EL (cell line): ENCODE measurements around the gene KDM3A.
A peak's percentile ranks its signal among the peaks of the same experiment; 100 is the strongest.
"Not testable (repeated sequence)": the region's sequence is repeated elsewhere in the genome, so short reads cannot be mapped to it uniquely, and the experiment has no call there.

ENCODE experiments used
- DNase-seq: peaks from one replicate; pipeline ENCODE4 v3.0.0-alpha.2; 2016

Gene KDM3A

DNA sequence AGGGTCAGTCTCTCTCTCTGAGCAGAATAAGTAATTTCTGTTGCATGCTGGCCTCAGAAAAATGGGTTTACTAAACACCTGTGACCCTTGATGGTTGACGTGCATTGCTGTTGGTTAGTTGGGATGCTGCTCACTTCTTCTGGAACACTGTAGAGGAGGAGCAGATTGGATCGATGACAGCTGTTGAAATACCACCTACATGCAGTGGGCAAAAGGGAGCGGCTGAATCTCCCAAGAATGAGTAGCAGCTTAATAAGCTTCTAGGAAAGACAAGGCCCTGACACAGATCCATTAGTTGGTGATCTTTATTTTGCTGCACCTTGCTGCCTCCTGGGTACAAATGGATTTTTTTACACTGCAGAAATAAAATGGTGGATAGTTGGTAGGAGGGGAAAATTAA lies 43.2 kb downstream of the KDM3A start:
- no peak for DNase-seq

- no peak for DNase-seq
Measured at GRCh38 chr2:86485103-86485502, 43.9 kb downstream of the KDM3A start.

DNA sequence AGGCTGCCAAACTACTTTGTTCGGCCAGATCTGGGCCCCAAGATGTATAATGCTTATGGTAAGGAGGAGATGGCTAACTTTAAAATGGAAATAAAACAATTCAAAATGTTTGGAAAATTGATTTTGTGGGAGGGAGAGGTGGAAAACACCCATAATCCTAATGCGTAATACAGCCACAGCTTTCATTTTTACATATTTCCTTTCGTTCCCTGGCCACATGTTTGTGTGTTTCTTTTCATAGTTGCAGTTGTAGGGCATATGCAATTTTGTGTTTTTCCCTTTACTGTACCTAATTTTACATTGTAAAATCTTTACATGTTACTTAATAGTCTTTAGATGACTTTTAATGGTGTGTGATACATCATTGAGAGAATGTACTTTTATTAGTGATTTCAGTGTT lies 44.6 kb downstream of the KDM3A start:
- no peak for DNase-seq

GRCh38 chr2:86487062-86487461 lies 45.9 kb downstream of the KDM3A start:
- no peak for DNase-seq

GRCh38 chr2:86488561-86489250 lies 47.5 kb downstream of the KDM3A start:
- DNase-seq = no peak

DNA sequence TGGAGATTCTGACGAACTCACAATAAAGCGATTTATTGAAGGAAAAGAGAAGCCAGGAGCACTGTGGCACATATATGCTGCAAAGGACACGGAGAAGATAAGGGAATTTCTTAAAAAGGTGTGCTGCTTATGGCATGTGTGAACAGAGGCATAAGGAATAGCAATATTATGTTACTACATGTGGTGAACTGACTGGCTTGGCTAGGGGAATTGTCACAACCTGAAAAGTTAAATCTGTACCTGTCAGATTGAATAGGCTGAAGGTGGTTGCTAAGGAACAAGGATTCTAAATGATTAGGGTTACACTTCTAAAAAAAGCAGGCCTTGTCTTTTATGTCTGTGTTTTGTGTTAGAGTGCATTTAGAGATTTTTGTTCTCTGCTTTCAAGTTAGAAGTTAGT lies 48.4 kb downstream of the KDM3A start:
- DNase-seq = no peak

- DNase-seq = no peak
Measured at GRCh38 chr2:86490245-86490644, 49.1 kb downstream of the KDM3A start.

DNA sequence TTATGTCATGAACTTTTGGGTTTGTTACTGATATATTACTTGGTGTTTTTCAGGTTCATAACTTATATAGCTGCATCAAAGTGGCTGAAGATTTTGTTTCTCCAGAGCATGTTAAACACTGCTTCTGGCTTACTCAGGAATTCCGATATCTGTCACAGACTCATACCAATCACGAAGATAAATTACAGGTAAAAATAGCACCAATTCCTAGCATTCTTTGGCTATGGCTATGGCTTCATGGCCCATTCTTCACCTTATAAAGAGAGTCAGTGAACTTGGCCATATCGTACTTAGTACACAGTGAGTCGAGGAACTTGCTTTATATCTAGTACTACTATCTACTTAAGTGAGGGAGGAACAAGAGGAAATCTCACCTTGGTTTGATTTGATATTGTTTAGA lies 49.9 kb downstream of the KDM3A start:
- no peak for DNase-seq

DNA sequence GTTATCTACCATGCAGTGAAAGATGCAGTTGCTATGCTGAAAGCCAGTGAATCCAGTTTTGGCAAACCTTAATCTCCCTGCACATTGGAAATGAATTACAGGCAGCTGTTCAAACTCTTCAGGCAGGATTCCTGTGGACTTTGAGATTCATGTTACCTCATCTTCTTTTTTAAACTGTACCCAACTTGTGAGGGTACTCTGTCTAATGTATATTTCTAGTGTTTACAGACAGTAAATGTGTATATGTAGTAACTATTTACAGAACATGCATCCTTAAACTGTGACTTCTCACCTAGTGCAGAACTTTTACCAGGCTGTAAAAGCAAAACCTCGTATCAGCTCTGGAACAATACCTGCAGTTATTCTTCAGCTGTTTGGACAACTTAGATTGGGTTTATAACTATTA lies 50.9 kb downstream of the KDM3A start:
- no peak for DNase-seq

DNA sequence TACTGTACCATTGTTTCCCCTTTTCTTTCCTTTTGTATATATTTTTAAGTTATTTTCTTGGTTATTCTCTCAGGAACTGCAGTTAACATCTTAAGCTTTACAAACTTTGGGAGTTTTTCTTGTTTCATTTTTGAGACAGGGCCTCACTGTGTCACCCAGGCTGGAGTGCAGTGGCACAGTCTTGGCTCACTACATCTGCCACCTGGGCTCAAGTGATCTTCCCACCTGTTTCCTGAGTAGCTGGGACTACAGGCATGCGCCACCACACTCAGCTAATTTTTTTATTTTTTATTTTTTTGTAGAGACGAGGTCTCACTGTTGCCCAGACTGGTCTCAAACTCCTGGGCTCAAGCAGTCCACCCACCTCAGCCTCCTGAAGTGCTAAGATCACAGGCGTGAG lies 55.2 kb downstream of the KDM3A start:
- not testable (repeated sequence) for DNase-seq

DNA sequence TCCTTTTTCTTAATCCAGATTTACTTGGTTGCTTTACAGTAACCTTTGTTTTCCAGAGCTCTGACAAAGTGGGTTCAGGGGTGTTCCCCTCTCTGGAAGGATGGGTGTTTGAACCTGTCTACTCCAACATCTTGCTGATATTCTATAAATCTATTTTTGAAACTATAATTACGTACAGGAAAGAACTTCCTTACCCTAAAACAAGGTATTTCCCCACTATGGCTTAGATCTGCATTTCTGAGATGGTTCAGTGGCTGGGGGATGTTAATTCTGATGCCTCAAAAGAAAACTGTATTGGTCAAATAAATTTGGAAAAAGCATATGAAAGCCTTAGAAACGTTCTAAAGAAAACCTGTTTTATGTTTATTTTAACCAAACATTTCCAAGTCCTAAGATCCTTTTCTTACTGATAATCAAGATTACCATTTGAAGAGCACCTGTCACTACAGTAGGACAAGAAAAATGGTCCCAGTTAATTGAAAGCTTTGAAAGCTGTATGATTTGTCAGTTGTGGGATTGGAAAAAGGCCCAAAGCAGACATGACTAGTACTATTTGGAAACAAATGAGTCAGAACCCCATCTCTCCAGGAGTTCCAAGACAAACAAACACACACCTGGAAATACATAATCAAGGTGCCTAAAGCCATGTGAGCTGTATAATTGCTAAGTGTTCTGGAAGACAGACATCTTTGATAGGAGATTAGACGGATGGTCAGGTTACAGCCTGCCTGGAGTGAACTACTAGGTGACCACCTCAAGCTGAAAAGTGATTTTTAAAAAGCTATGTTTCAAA lies 57.5 kb downstream of the KDM3A start:
- no peak for DNase-seq

DNA sequence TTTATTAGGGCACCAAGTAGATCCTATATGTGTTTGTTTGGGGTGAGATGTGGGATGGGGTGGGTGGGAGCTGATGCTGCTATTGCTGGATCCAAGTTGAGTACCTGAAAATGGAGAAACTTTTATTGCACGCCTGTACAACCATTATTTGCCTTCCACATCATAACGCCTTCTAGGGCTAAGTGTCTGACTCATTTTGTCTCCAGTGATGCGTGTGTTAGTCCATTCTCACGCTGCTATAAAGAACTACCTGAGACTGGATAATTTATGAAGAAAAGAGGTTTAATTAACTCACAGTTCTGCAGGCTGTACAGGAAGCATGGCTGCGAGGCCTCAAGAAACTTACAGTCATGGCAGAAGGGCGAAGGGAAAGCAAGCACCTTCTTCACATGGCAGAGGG lies 58.2 kb downstream of the KDM3A start:
- DNase-seq = no peak

- no peak for DNase-seq
Measured at GRCh38 chr2:86500325-86501083, 59.3 kb downstream of the KDM3A start.

- no peak for DNase-seq
Measured at GRCh38 chr2:86507600-86507999, 66.4 kb downstream of the KDM3A start.

GRCh38 chr2:86510436-86510933 lies 69.3 kb downstream of the KDM3A start:
- DNase-seq = no peak

- DNase-seq = no peak
Measured at GRCh38 chr2:86512034-86512433, 70.9 kb downstream of the KDM3A start.

GRCh38 chr2:86512892-86513291 lies 71.7 kb downstream of the KDM3A start:
- no peak for DNase-seq

DNA sequence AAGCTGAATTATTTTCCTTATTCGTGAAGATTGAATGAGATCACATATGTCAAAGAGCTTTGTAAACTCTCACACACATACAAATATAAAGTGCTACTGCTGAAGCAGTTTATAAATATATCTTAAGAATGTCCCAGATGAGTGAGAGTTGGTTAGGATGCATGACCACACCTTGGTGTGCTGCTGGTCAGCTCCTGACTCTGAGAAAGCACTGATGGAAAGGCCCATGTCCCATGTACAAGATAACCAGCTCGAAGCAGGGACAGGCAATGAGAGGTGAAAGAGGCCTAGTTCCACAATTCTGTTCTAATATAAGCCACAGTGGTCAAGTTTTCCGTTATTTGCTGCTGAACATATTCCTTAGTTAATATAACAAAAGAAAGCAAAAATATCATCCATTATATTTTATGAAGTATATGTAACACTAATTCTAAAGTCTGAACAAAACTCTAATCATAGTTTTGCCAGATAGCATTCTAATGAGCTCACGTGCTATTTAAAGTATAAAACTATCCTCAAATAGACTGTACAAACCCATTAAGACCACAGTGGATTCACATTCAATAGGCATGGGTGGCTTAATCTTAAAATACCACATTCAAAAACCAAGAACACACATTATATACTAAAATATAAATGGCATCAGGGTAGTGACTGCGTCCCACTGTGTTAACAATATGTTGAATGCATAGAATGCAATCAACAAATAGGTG lies 72.9 kb downstream of the KDM3A start:
- no peak for DNase-seq

DNA sequence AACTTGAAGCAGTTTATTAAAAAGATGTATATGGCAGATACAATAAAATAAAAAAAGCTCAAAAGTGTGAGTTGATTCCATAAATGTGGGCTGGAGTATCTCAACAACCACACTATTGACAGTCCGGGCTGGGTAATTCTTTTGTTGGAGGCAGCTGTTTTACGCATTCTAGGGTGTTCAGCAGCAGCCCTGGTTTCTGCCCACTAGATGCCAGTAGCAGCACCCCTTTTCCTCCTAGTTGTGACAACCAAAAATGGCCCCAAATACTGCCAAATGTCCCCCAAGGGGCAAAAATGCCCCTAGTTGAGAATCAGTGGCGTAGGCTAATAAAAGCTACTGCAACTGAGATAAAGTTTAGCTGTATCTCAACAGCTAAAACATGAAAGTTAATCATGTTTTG lies 77.3 kb downstream of the KDM3A start:
- DNase-seq = peak; percentile 10

DNA sequence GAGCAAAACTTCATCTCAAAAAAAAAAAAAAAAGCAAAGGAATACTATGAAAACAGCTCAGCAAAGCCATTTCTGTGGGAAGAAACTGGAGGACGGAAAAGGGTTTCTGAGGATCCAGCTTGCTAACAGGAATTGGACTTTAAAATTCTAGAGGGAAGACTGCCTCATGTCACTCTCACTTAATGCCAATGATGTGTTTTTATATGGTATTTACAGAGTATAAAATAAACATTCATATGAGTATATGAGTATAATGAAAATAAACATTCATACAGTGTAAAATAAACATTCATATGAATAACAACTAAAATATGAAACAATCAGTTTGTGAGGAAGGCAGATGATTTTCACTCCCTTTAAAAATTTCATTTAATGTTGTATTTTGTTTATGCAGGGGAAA lies 78.2 kb downstream of the KDM3A start:
- DNase-seq = no peak

GRCh38 chr2:86520153-86520552 lies 79.0 kb downstream of the KDM3A start:
- no peak for DNase-seq

GRCh38 chr2:86521922-86522321 lies 80.8 kb downstream of the KDM3A start:
- no peak for DNase-seq

DNA sequence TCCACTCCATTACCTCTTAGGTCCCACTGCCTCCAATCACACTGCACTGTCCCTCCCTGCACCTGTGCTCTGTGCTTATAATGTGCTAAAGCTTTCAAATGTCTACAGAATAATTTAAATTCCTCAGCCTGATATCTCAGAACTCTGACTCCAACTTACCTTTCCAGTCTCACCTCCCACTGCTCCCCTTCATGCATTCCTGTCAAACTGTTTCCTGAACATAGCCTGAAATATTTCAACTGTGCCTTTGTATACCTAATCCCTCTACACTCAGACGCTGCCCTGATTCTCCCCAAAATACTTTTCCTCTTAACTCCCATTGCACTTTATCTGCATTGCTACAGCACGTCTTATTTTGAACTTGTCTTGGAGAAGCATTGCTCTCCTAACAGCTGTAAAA lies 81.5 kb downstream of the KDM3A start:
- DNase-seq = no peak
